HCT116 (cell line): ENCODE results near the gene CAP1. TPM values are rescaled to one million over a fixed set of nuclear protein-coding genes. Genes with fewer than 3 reads are reported as not detected.

Experiments used
- ATAC-seq: fragments of 200-7000 bp; cut with Tn5 transposase; 2 replicates; pipeline ENCODE4 v1.9.1; 2020; ENCODE audit warnings: mild to moderate bottlenecking, moderate library complexity
- BruUV-seq: library from RNA; stranded (reverse); fragments of 400-500 nt; replicated peaks from 2 replicates; lab custom pipeline; 2021; lab: Mats Ljungman, UMichigan
- CTCF ChIA-PET: fragments of 300-600 bp; sonication (Branson Sonifier 250); formaldehyde crosslinking; loops from one replicate; lab custom pipeline; 2021; ENCODE audit warnings: antibody characterized with exemption; lab: Charles Lee
- POLR2A ChIA-PET: fragments of 300-600, 350-600 bp; sonication (Branson Sonifier 250); formaldehyde crosslinking; loops from one replicate; lab custom pipeline; 2021; ENCODE audit warnings: antibody characterized with exemption; lab: Charles Lee
- RAD21 ChIA-PET, 2 experiments: fragments of 300-600 bp; sonication (Branson Sonifier 250); formaldehyde crosslinking; loops; one replicate each; lab custom pipeline; 2023; ENCODE audit warnings: low total read pairs in 2 of 2; ENCODE audit not compliant: uncharacterized antibody in 2 of 2, unreplicated experiment in 2 of 2, low non-redundant PET in 1 of 2; lab: Charles Lee
- DNase-seq: peaks from one replicate; pipeline ENCODE4 v3.0.0-alpha.2; 2010; ENCODE audit warnings: low read depth, low spot score
- H2AFZ ChIP-seq: fragments of 200-600 bp; shearing (Covaris generic), sonication (generic); 2 replicates; pipeline ENCODE4 v1.6.1; 2017; ENCODE audit warnings: low read depth, mixed run types, mixed read lengths, antibody characterized with exemption, low read length; ENCODE audit not compliant: poor library complexity, severe bottlenecking
- H3K27ac ChIP-seq: 2 replicates; pipeline ENCODE4 v1.5.1; 2012; ENCODE audit warnings: low read depth, low read length
- H3K27me3 ChIP-seq: fragments of 200-600 bp; sonication (generic); 2 replicates; pipeline ENCODE4 v1.6.1; 2016; ENCODE audit warnings: mixed run types, low read length, mixed read lengths; ENCODE audit not compliant: insufficient read depth
- H3K36me3 ChIP-seq, 2 experiments: fragments of 200-500 bp in 1 of 2; fragments of 200-600 bp in 1 of 2; sonication (Bioruptor generic) in 1 of 2; sonication (generic) in 1 of 2; 2 replicates each; pipeline versions ENCODE4 v1.5.1 to v1.6.1; 2014 to 2016; ENCODE audit warnings: low read length in 2 of 2, inconsistent platforms in 1 of 2, mixed read lengths in 1 of 2, mixed run types in 1 of 2; ENCODE audit not compliant: insufficient read depth in 2 of 2, control insufficient read depth in 1 of 2
- H3K4me1 ChIP-seq, 2 experiments: fragments of 200-600 bp in 1 of 2; sonication (generic) in 1 of 2; 2 replicates each; pipeline versions ENCODE4 v1.5.1 to v1.6.1; 2012 to 2017; ENCODE audit warnings: low read length in 2 of 2, inconsistent platforms in 1 of 2, mild to moderate bottlenecking in 1 of 2, mixed read lengths in 1 of 2, mixed run types in 1 of 2, moderate library complexity in 1 of 2; ENCODE audit not compliant: insufficient read depth in 2 of 2, control insufficient read depth in 1 of 2
- H3K4me2 ChIP-seq: fragments of 200-600 bp; sonication (generic); 2 replicates; pipeline ENCODE4 v1.6.1; 2017; ENCODE audit warnings: mixed run types, low read length, mixed read lengths
- H3K4me3 ChIP-seq, 2 experiments: fragments of 200-600 bp in 1 of 2; sonication (generic) in 1 of 2; replicated peaks in 1 of 2; 2 replicates each; pipeline ENCODE4 v1.5.1; 2011 to 2016; ENCODE audit warnings: low read length in 2 of 2, control low read depth in 1 of 2, low read depth in 1 of 2, mild to moderate bottlenecking in 1 of 2, mixed read lengths in 1 of 2, mixed run types in 1 of 2
- H3K79me2 ChIP-seq: fragments of 200-600 bp; sonication (generic); 2 replicates; pipeline ENCODE4 v1.6.1; 2017; ENCODE audit warnings: mild to moderate bottlenecking, mixed run types, low read length, moderate library complexity, mixed read lengths; ENCODE audit not compliant: insufficient read depth
- H3K9ac ChIP-seq: fragments of 200-600 bp; sonication (generic); 2 replicates; pipeline ENCODE4 v1.6.1; 2016; ENCODE audit warnings: low read length, mixed read lengths
- H3K9me2 ChIP-seq: fragments of 200-600 bp; sonication (generic), shearing (Covaris generic); 2 replicates; pipeline ENCODE4 v1.6.1; 2017; ENCODE audit warnings: mixed run types, mild to moderate bottlenecking, moderate library complexity; ENCODE audit not compliant: insufficient read depth
- H3K9me3 ChIP-seq, 2 experiments: fragments of 200-500 bp in 1 of 2; fragments of 200-600 bp in 1 of 2; sonication (Bioruptor generic) in 1 of 2; sonication (generic) in 1 of 2; 2 replicates each; pipeline ENCODE4 v1.6.1; 2014 to 2017; ENCODE audit warnings: low read length in 2 of 2, mixed read lengths in 2 of 2, inconsistent platforms in 1 of 2, low read depth in 1 of 2, mild to moderate bottlenecking in 1 of 2, mixed run types in 1 of 2, moderate library complexity in 1 of 2; ENCODE audit not compliant: control insufficient read depth in 1 of 2, insufficient read depth in 1 of 2
- H4K20me1 ChIP-seq: fragments of 200-600 bp; sonication (generic), shearing (Covaris generic); 2 replicates; pipeline ENCODE4 v1.6.1; 2017; ENCODE audit warnings: mixed run types, mild to moderate bottlenecking, moderate library complexity; ENCODE audit not compliant: insufficient read depth
- CBX3 ChIP-seq: IDR thresholded peaks from 2 replicates; pipeline ENCODE4 v1.6.1; 2012; ENCODE audit warnings: low read depth
- ELF1 ChIP-seq: IDR thresholded peaks from 2 replicates; pipeline ENCODE4 v1.6.1; 2012; ENCODE audit warnings: low read depth, borderline replicate concordance
- EZH2phosphoT487 ChIP-seq: fragments of 200-600 bp; IDR thresholded peaks from 2 replicates; pipeline ENCODE4 v1.6.1; 2018; ENCODE audit warnings: antibody characterized with exemption, borderline replicate concordance
- FOSL1 ChIP-seq: IDR thresholded peaks from 2 replicates; pipeline ENCODE4 v1.6.1; 2012; ENCODE audit warnings: low read depth
- JUND ChIP-seq: IDR thresholded peaks from 2 replicates; pipeline ENCODE4 v1.6.1; 2012
- POLR2AphosphoS5 ChIP-seq: IDR thresholded peaks from 2 replicates; pipeline ENCODE4 v1.6.1; 2011; ENCODE audit warnings: mild to moderate bottlenecking, low read depth, low read length, moderate library complexity
- RAD21 ChIP-seq: IDR thresholded peaks from 2 replicates; pipeline ENCODE4 v1.6.1; 2012; ENCODE audit warnings: low read depth, mild to moderate bottlenecking
- SIN3A ChIP-seq: IDR thresholded peaks from 2 replicates; pipeline ENCODE4 v1.6.1; 2012; ENCODE audit warnings: low read depth
- SP1 ChIP-seq: IDR thresholded peaks from 2 replicates; pipeline ENCODE4 v1.6.1; 2012; ENCODE audit warnings: low read depth
- SRF ChIP-seq: IDR thresholded peaks from 2 replicates; pipeline ENCODE4 v1.6.1; 2012; ENCODE audit warnings: low read depth
- TCF7L2 ChIP-seq: IDR thresholded peaks from 2 replicates; pipeline ENCODE4 v1.7.0; 2011; ENCODE audit warnings: borderline replicate concordance, inconsistent platforms; ENCODE audit not compliant: insufficient read depth, insufficient read length; ENCODE audit errors: extremely low read depth
- YY1 ChIP-seq: IDR thresholded peaks from 2 replicates; pipeline ENCODE4 v1.6.1; 2011; ENCODE audit warnings: low read length, low read depth, moderate library complexity, mild to moderate bottlenecking; ENCODE audit not compliant: insufficient replicate concordance; ENCODE audit errors: extremely low read depth
- intact Hi-C: fragments of 100-400 bp; cut with micrococcal nuclease; formaldehyde crosslinking; loops from 2 replicates; pipeline ENCODE4 v1.10.0; 2022
- total RNA-seq: library from RNA; stranded (reverse); gene quantifications from one replicate; pipeline ENCODE4 v1.2.1, GENCODE V29; 2021; ENCODE audit not compliant: unreplicated experiment
- TF ChIP-seq, protein P1 (sequence below): IDR thresholded peaks from 2 replicates; pipeline ENCODE4 v1.6.1; 2012
- TF ChIP-seq, protein P2 (sequence below): IDR thresholded peaks from 2 replicates; pipeline ENCODE4 v1.6.1; 2012
- TF ChIP-seq, protein P3 (sequence below): IDR thresholded peaks from 2 replicates; pipeline ENCODE4 v1.6.1; 2011; ENCODE audit warnings: mild to moderate bottlenecking, low read length, moderate library complexity; ENCODE audit not compliant: insufficient replicate concordance; ENCODE audit errors: extremely low read depth
- TF ChIP-seq, protein P4 (sequence below), 3 experiments: fragments of 200-600 bp in 1 of 3; sonication (generic) in 1 of 3; IDR thresholded peaks in 2 of 3; conservative IDR thresholded peaks in 1 of 3; 2 replicates each; pipeline ENCODE4 v1.5.1; 2012 to 2017; ENCODE audit warnings: low read depth in 2 of 3, low read length in 2 of 3, antibody characterized with exemption in 1 of 3, borderline replicate concordance in 1 of 3, control low read depth in 1 of 3, mild to moderate bottlenecking in 1 of 3, mixed read lengths in 1 of 3, mixed run types in 1 of 3, moderate library complexity in 1 of 3; ENCODE audit not compliant: insufficient read depth in 1 of 3

The CAP1 gene
- total RNA-seq, 1 experiment from 2014 or later: 274 TPM

DNA sequence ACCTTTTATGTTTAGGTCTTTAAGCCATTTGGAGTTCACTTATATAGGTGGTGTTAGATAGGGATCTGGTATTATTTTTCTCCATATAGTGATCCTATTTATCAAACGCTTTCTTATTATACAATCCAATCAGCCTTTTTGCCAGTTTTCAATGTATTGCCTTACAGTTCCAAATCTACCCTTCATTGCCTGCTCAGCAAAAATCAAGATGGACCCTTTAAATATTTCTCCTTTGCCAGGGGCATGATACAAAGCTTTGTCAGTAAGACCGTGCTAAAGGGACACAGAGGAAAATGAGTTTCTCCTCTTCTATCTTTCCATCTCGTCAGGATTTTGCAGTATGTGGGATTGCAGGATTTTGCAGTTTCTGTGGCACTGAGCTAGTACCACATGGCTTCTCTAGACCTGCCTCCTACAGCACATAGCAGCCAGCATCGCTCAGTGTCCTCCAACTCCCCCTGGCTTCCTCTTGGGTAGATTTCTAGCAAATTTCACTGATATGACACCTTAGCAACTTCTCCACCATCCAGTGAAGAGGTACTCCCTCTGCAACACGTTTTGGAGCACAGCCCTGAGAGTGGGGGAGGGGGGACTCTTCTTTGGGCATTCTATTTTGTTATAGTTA is 22.5 kb upstream of the CAP1 start (continued):
- TF ChIP-seq RAD21 (no peak), SIN3A (no peak), SRF (no peak), YY1 (no peak)
- TF ChIP-seq, protein P1, sequence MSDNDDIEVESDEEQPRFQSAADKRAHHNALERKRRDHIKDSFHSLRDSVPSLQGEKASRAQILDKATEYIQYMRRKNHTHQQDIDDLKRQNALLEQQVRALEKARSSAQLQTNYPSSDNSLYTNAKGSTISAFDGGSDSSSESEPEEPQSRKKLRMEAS: no peak
- TF ChIP-seq, protein P2, sequence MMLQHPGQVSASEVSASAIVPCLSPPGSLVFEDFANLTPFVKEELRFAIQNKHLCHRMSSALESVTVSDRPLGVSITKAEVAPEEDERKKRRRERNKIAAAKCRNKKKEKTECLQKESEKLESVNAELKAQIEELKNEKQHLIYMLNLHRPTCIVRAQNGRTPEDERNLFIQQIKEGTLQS: no peak

DNA sequence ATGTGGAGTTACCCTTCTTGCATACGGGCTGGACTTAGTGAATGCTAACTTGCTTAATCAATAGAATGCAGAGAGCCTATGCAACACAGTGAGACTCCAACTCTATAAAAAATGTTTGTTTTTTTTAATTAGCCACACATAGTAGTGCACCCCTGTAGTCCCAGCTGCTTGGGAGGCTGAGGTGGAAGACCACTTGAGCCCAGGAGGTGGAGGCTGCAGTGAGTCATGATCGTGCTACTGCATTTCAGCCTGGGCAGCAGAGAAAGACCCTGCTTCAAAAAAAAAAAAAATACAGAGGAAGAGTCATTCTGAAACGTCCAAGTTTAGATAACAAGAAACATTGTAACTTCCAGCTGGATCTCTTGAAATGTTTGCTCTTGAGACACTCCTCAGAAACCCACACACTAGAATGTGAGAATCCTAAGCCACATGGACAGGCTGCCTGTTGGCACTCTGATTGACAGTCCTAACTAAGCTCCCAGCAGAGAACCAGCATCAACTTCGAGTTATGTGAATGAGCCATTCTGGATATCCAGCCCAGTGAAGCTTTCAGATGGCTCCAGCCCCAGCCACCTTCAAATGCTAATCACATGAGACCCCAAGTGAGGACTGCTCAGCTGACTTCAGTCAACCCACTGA is 20.0 kb upstream of the CAP1 start:
- TF ChIP-seq, protein P3, sequence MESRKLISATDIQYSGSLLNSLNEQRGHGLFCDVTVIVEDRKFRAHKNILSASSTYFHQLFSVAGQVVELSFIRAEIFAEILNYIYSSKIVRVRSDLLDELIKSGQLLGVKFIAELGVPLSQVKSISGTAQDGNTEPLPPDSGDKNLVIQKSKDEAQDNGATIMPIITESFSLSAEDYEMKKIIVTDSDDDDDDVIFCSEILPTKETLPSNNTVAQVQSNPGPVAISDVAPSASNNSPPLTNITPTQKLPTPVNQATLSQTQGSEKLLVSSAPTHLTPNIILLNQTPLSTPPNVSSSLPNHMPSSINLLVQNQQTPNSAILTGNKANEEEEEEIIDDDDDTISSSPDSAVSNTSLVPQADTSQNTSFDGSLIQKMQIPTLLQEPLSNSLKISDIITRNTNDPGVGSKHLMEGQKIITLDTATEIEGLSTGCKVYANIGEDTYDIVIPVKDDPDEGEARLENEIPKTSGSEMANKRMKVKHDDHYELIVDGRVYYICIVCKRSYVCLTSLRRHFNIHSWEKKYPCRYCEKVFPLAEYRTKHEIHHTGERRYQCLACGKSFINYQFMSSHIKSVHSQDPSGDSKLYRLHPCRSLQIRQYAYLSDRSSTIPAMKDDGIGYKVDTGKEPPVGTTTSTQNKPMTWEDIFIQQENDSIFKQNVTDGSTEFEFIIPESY: no peak
- TF ChIP-seq, protein P2: no peak
- TF ChIP-seq SP1 (no peak), POLR2AphosphoS5 (no peak), YY1 (no peak), TCF7L2 (no peak), EZH2phosphoT487 (no peak), RAD21 (no peak), ELF1 (no peak), CBX3 (no peak), FOSL1 (no peak), JUND (no peak)
- TF ChIP-seq, protein P4, sequence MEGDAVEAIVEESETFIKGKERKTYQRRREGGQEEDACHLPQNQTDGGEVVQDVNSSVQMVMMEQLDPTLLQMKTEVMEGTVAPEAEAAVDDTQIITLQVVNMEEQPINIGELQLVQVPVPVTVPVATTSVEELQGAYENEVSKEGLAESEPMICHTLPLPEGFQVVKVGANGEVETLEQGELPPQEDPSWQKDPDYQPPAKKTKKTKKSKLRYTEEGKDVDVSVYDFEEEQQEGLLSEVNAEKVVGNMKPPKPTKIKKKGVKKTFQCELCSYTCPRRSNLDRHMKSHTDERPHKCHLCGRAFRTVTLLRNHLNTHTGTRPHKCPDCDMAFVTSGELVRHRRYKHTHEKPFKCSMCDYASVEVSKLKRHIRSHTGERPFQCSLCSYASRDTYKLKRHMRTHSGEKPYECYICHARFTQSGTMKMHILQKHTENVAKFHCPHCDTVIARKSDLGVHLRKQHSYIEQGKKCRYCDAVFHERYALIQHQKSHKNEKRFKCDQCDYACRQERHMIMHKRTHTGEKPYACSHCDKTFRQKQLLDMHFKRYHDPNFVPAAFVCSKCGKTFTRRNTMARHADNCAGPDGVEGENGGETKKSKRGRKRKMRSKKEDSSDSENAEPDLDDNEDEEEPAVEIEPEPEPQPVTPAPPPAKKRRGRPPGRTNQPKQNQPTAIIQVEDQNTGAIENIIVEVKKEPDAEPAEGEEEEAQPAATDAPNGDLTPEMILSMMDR (IDR thresholded peaks at IDR 0.05 in 2 of 3, conservative IDR thresholded peaks at IDR 0.05 in 1 of 3; ENCODE audit: borderline replicate concordance in 1 of 3, insufficient read depth in 1 of 3, low read depth in 2 of 3, low read length in 2 of 3): no peak
- Histone ChIP-seq H3K9me3 (peaks cover 0 to 6% of the 10 kb centered on the region in 2 experiments; a peak in 2 of 4 replicates), H4K20me1 (no peaks in the 10 kb centered on the region), H3K9me2 (no peaks in the 10 kb centered on the region), H3K4me3 (no peak overlapping the region), H3K36me3 (no peaks in the 10 kb centered on the region), H2AFZ (no peak overlapping the region), H3K79me2 (no peaks in the 10 kb centered on the region), H3K4me1 (no peaks in the 10 kb centered on the region), H3K9ac (no peak overlapping the region), H3K27ac (no peak overlapping the region), H3K4me2 (no peak overlapping the region), H3K27me3 (no peaks in the 10 kb centered on the region)
- ChIA-PET POLR2A (no interaction called here), RAD21 (no interaction called here), CTCF (no interaction called here)
- DNase-seq (no peak), ATAC-seq (no peak)
- intact Hi-C loops: no loop called here
- BruUV-seq: no TSS peak
